Activated CD4-positive, alpha-beta T cell treated with anti-CD3 and anti-CD28 coated beads, Interleukin-2, amount 10 ng/mL, durations not matched to agents 24 days and 14 days (primary cell): ENCODE data around the gene GCA. TPM values are rescaled to one million over a fixed set of nuclear protein-coding genes. Genes with fewer than 3 reads are reported as not detected.
A peak's percentile ranks its signal among the peaks of the same experiment; 100 is the strongest.

ENCODE experiments used
- DNase-seq: peaks from one replicate; pipeline ENCODE4 v3.0.0; 2022
- H3K27ac Mint-ChIP-seq: one replicate; pipeline ENCODE4 v1.8.0; 2022; ENCODE audit warnings: mild to moderate bottlenecking, mixed read lengths
- H3K27me3 Mint-ChIP-seq: one replicate; pipeline ENCODE4 v1.8.0; 2022; ENCODE audit warnings: mixed read lengths
- H3K36me3 Mint-ChIP-seq: one replicate; pipeline ENCODE4 v1.8.0; 2022; ENCODE audit warnings: low read depth, mild to moderate bottlenecking, mixed read lengths
- H3K4me1 Mint-ChIP-seq: one replicate; pipeline ENCODE4 v1.8.0; 2021; ENCODE audit warnings: mixed read lengths
- H3K4me3 Mint-ChIP-seq: one replicate; pipeline ENCODE4 v1.8.0; 2022; ENCODE audit warnings: mild to moderate bottlenecking, moderate library complexity, mixed read lengths
- H3K9me3 Mint-ChIP-seq: one replicate; pipeline ENCODE4 v1.8.0; 2021; ENCODE audit warnings: mixed read lengths
- intact Hi-C: fragments of 100-400 bp; cut with micrococcal nuclease; formaldehyde crosslinking; loops from one replicate; pipeline ENCODE4 v1.15.1; 2023
- total RNA-seq: library from RNA; stranded (reverse); gene quantifications from 2 replicates; pipeline ENCODE4 v1.2.3, GENCODE V29; 2022

GCA gene
- total RNA-seq, 1 donor from 2014 or later: 13.6 TPM

- intact Hi-C loops: loop anchor here (5.0 kb wide), 3 partner anchors 245 to 365 kb away; partner anchors contain the start of gene DPP4
- DNase-seq: no peak
- H3K9me3 Mint-ChIP-seq: peaks cover 3% of the 10 kb centered on the region
- H3K27ac Mint-ChIP-seq: peak overlapping the region; percentile 93
- peaks cover 20% of the 10 kb centered on the region for H3K36me3 Mint-ChIP-seq
- peak overlapping the region; percentile 87 for H3K4me3 Mint-ChIP-seq
- peaks cover 61% of the 10 kb centered on the region for H3K4me1 Mint-ChIP-seq
- no peaks in the 10 kb centered on the region for H3K27me3 Mint-ChIP-seq
Observed at GRCh38 chr2:162317058-162317742, 26.7 kb upstream of the GCA start.

- peak overlapping the region; percentile 87 for H3K4me3 Mint-ChIP-seq
- H3K9me3 Mint-ChIP-seq: peaks cover 3% of the 10 kb centered on the region
- peaks cover 55% of the 10 kb centered on the region for H3K4me1 Mint-ChIP-seq
- peaks cover 17% of the 10 kb centered on the region for H3K36me3 Mint-ChIP-seq
- peak; percentile 80 for DNase-seq
- no peaks in the 10 kb centered on the region for H3K27me3 Mint-ChIP-seq
- intact Hi-C loops: loop anchor here (1.0 to 5.0 kb wide), 6 partner anchors 9 to 1009 kb away; partner anchors contain the start of genes DPP4 and PSMD14
- peak overlapping the region; percentile 93 for H3K27ac Mint-ChIP-seq
Observed at GRCh38 chr2:162317861-162318327, 26.0 kb upstream of the GCA start.

GRCh38 chr2:162318328-162319180 is 25.4 kb upstream of the GCA start, which contains the start of gene IFIH1:
Gene IFIH1, minus strand, starts transcription at chr2:162318684. Its CDS starts 377 bp downstream, at chr2:162318307.
- intact Hi-C loops: loop anchor here (1.0 to 5.0 kb wide), 8 partner anchors 8 to 1010 kb away; partner anchors contain the start of genes DPP4, GCA and PSMD14
- Mint-ChIP-seq H3K27me3 (no peaks in the 10 kb centered on the region), H3K27ac (peak within 1 kb of the TSS; percentile 93), H3K4me3 (peak within 1 kb of the TSS; percentile 87), H3K36me3 (peaks cover 17% of the 10 kb centered on the region), H3K9me3 (peaks cover 3% of the 10 kb centered on the region), H3K4me1 (peaks cover 54% of the 10 kb centered on the region)
- peak; percentile 95 for DNase-seq

DNA sequence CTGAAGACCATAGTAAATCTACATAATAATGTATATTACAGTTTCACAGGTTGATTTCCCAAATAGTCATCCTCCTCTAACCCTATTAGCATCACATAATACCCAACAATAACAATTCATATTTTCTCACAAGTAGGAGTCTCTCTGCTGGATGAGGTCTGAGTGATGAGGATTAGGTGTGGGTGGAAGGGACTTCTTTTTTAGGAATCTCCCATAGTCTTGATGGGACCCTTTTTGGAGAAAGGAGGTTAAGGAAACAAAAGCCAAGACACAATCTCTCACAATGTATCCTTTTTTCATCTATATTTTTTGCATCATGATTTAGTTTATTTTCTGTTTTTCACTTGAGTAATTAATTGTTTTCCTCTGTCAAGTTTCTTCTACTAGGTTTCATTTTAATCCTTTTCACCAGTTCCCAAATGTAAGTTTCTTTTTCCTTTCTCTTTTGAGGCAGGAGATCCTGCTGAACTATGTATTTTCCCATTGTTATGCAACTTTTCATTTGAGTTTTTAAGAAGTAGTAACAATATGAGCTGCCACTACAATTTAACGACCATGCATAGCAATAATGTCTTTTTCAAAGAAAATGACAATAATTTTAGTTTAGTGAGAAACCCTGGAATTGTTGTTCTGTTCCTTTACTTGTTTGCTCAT is 22.9 kb upstream of the GCA start:
- Mint-ChIP-seq H3K36me3 (peaks cover 3% of the 10 kb centered on the region), H3K27ac (peak overlapping the region; percentile 24), H3K4me1 (peaks cover 37% of the 10 kb centered on the region), H3K4me3 (no peak overlapping the region), H3K9me3 (no peaks in the 10 kb centered on the region), H3K27me3 (no peaks in the 10 kb centered on the region)
- no peak for DNase-seq
- intact Hi-C loops: no loop called here

DNA sequence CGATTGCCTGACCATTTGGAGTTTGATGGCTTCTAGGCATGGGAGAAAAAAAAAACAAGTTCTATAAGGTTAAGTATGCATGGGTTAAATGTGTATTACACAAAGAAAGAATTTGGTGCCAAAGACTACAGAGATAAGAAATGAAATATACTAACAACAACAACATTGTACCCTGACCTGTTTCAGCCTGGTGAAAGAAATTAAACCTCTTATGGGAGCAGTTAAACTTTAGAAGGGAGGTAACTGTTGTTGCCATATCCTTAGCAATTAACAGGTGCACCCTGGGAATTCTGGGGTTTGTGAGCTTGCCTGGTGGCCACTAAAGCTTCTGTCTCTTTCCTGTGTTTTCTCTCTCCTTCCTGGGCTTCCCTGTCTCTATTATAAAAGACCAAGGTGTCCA is 19.0 kb upstream of the GCA start:
- peaks cover 20% of the 10 kb centered on the region for H3K4me1 Mint-ChIP-seq

DNA sequence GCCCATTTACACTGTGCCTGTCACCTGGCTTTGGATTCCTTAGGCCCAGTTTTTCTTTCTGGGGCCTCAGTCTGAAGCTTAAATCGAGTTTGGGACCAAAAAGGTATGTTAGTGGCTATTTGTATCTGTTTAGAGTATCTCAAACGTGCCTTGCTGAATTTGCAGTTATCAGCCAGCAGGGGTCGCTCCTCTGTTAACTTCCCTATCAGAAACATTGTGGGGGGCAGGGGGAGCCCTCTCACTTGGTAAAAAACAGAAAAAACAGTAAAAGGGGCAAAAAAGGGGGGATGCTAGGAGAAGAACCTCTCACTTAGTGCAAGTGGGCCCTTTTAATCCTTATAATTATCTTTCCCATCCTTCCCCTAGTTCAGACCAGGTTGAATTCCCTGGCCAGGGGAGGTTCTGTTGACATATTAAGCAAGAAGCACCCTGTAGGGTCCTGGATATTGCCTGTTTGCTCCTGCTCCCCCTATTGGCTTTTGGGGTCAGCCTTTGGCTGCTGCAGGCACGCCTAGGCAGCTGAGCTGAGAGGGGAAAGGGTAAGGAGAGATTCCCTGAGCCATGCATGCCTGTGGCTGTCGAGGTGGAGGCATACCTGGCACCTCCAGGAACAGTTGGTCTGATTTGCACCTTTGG is 16.7 kb upstream of the GCA start:
- Mint-ChIP-seq H3K4me3 (no peak overlapping the region), H3K36me3 (peaks cover 2% of the 10 kb centered on the region), H3K27me3 (no peaks in the 10 kb centered on the region), H3K27ac (no peak overlapping the region), H3K4me1 (peaks cover 6% of the 10 kb centered on the region), H3K9me3 (no peaks in the 10 kb centered on the region)
- DNase-seq: peak; percentile 73
- intact Hi-C loops: loop anchor here (1.0 kb wide), 1 partner anchor 9 kb away; the partner anchor contains the start of gene IFIH1

More for the DNA sequence above, 19.0 kb upstream of the GCA start:
- peaks cover 2% of the 10 kb centered on the region for H3K36me3 Mint-ChIP-seq
- no peak for DNase-seq
- H3K27ac Mint-ChIP-seq: no peak overlapping the region
- no peaks in the 10 kb centered on the region for H3K27me3 Mint-ChIP-seq
- no peak overlapping the region for H3K4me3 Mint-ChIP-seq
- H3K9me3 Mint-ChIP-seq: no peaks in the 10 kb centered on the region
- intact Hi-C loops: no loop called here

DNA sequence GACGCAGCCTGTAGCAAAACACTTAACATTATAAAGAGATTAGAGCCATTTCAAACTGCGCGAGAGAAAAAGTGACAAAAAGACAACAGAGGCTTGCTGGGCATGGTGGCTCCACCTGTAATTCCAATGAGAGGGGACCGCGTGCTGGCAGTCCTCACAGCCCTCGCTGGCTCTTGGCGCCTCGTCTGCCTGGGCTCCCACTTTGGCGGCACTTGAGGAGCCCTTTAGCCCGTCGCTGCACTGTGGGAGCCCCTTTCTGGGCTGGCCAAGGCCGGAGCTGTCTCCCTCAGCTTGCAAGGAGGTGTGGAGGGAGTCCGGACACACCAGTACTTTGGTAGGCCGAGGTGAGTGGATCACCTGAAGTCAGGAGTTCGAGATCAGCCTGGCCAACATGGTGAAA is 16.1 kb upstream of the GCA start:
- Mint-ChIP-seq H3K36me3 (peaks cover 2% of the 10 kb centered on the region), H3K27ac (no peak overlapping the region), H3K4me1 (peaks cover 6% of the 10 kb centered on the region), H3K4me3 (no peak overlapping the region), H3K27me3 (no peaks in the 10 kb centered on the region), H3K9me3 (no peaks in the 10 kb centered on the region)
- no peak for DNase-seq
- intact Hi-C loops: loop anchor here (1.0 kb wide), 1 partner anchor 10 kb away; the partner anchor contains the start of gene IFIH1

- peak overlapping the region; percentile 34 for H3K27ac Mint-ChIP-seq
- H3K9me3 Mint-ChIP-seq: no peaks in the 10 kb centered on the region
- peak overlapping the region; percentile 39 for H3K4me3 Mint-ChIP-seq
- peaks cover 6% of the 10 kb centered on the region for H3K4me1 Mint-ChIP-seq
- H3K36me3 Mint-ChIP-seq: peaks cover 2% of the 10 kb centered on the region
- no peaks in the 10 kb centered on the region for H3K27me3 Mint-ChIP-seq
- intact Hi-C loops: no loop called here
- DNase-seq: peak; percentile 68
Observed at GRCh38 chr2:162328424-162329157, 15.3 kb upstream of the GCA start.

- Mint-ChIP-seq H3K27me3 (no peaks in the 10 kb centered on the region), H3K4me1 (peaks cover 3% of the 10 kb centered on the region), H3K4me3 (no peak overlapping the region), H3K9me3 (no peaks in the 10 kb centered on the region), H3K36me3 (peaks cover 2% of the 10 kb centered on the region), H3K27ac (no peak overlapping the region)
- intact Hi-C loops: no loop called here
- DNase-seq: no peak
Observed at GRCh38 chr2:162330881-162331280, 13.1 kb upstream of the GCA start.

DNA sequence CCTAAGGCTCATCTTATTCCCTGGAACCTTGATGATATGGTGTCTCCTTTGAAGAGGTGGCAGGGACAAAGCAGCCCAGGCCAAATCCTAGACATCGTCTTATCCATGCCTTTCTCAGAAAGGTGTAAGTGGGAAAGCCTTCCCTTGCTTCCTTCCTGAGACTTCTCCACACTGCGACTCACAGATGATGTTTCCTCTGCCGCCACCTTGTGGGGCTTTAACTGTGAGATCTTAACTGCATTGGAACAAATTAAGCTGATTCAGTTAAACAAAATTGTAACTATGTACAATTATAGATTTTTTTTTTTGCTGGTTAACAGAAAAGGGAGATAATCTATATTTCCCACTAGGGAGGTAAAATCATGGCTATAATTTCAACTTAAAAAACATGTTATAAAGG is 10.0 kb upstream of the GCA start:
- DNase-seq: peak; percentile 76
- Mint-ChIP-seq H3K36me3 (no peaks in the 10 kb centered on the region), H3K4me1 (no peaks in the 10 kb centered on the region), H3K27ac (no peak overlapping the region), H3K9me3 (no peaks in the 10 kb centered on the region), H3K4me3 (no peak overlapping the region), H3K27me3 (no peaks in the 10 kb centered on the region)
- intact Hi-C loops: no loop called here

DNA sequence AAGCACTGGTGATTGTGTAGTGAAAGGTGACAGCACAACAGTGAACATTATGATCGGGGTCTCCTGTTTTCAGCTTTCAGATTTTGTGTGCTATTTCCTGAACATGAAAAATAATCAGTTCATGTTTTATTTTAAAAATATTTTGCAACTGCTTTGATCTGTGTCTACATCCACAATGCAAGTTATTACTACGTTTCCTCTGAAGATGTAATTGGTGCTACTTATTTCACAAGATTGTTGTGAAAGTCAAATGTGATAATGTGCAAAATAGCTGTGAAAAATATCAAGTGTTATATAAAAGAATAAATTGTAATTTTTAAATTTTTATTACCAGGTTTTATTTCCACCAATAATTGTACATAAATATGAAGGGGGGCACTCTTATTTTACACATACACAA is 6.1 kb upstream of the GCA start:
- H3K4me3 Mint-ChIP-seq: no peak overlapping the region
- no peaks in the 10 kb centered on the region for H3K36me3 Mint-ChIP-seq
- no peak for DNase-seq
- H3K9me3 Mint-ChIP-seq: no peaks in the 10 kb centered on the region
- no peak overlapping the region for H3K27ac Mint-ChIP-seq
- H3K27me3 Mint-ChIP-seq: peaks cover 3% of the 10 kb centered on the region
- intact Hi-C loops: no loop called here
- peaks cover 2% of the 10 kb centered on the region for H3K4me1 Mint-ChIP-seq

GRCh38 chr2:162340822-162341221 is 3.1 kb upstream of the GCA start:
- intact Hi-C loops: loop anchor here (5.0 kb wide), 1 partner anchor 39 kb away; no protein-coding TSS in a partner anchor

More at GRCh38 chr2:162340822-162341221, 3.1 kb upstream of the GCA start:
- no peak overlapping the region for H3K4me3 Mint-ChIP-seq
- no peaks in the 10 kb centered on the region for H3K9me3 Mint-ChIP-seq
- peaks cover 5% of the 10 kb centered on the region for H3K27me3 Mint-ChIP-seq
- no peak overlapping the region for H3K27ac Mint-ChIP-seq
- peaks cover 3% of the 10 kb centered on the region for H3K36me3 Mint-ChIP-seq
- peaks cover 14% of the 10 kb centered on the region for H3K4me1 Mint-ChIP-seq
- no peak for DNase-seq
